K562 (cell line): Measurements from ENCODE around the gene C2orf81. TPM values are rescaled to one million over a fixed set of nuclear protein-coding genes. Genes with fewer than 3 reads are reported as not detected.

ENCODE experiments used
- ARID2 ChIP-seq: fragments of 450-650 bp; IDR thresholded peaks from 2 replicates; pipeline ENCODE4 v1.6.1; 2017; ENCODE audit warnings: antibody characterized with exemption, mild to moderate bottlenecking
- CBFA2T2 ChIP-seq: fragments of 450-650 bp; conservative IDR thresholded peaks from 2 replicates; pipeline ENCODE4 v1.6.1; 2017; ENCODE audit warnings: mild to moderate bottlenecking
- CREBBP ChIP-seq: IDR thresholded peaks from one replicate; pipeline ENCODE4 v1.6.1; 2012; ENCODE audit warnings: low read depth, mild to moderate bottlenecking, control low read depth, inconsistent platforms, low read length
- EHMT2 ChIP-seq: fragments of 450-650 bp; IDR thresholded peaks from 2 replicates; pipeline ENCODE4 v1.6.1; 2018; ENCODE audit warnings: antibody characterized with exemption
- MLLT1 ChIP-seq, 2 experiments: fragments of 450-650 bp; IDR thresholded peaks; 2 replicates each; pipeline ENCODE4 v1.6.1; 2016
- NEUROD1 ChIP-seq: fragments of 150-350 bp; IDR thresholded peaks from 2 replicates; pipeline ENCODE4 v1.6.1; 2014; ENCODE audit warnings: borderline replicate concordance, low read length, low read depth; ENCODE audit not compliant: partially characterized antibody
- NR2C2 ChIP-seq, 2 experiments: fragments of 200-800 bp in 1 of 2; sonication (Bioruptor generic) in 1 of 2; sonication (generic) in 1 of 2; formaldehyde crosslinking in 1 of 2; IDR thresholded peaks; 2 replicates each; pipeline versions ENCODE4 v1.6.1 to v1.8.0; 2016 to 2022; ENCODE audit warnings: mild to moderate bottlenecking in 1 of 2, missing compliant biosample characterization in 1 of 2, missing genetic modification characterization in 1 of 2, missing genetic modification reagents in 1 of 2
- PREB ChIP-seq: sonication (generic); formaldehyde crosslinking; IDR thresholded peaks from 2 replicates; pipeline ENCODE4 v1.8.1; 2023; ENCODE audit warnings: mild to moderate bottlenecking, missing genetic modification reagents
- PRMT5 ChIP-seq: sonication (generic); formaldehyde crosslinking; IDR thresholded peaks from 2 replicates; pipeline ENCODE4 v1.5.0; 2020; ENCODE audit warnings: missing genetic modification reagents
- THRA ChIP-seq: fragments of 450-650 bp; IDR thresholded peaks from 2 replicates; pipeline ENCODE4 v1.6.1; 2017; ENCODE audit warnings: mild to moderate bottlenecking, moderate library complexity
- polyA plus RNA-seq, 8 experiments: library from polyadenylated mRNA; depleted of rRNA in 4 of 8; stranded (reverse) in 5 of 8; unstranded in 3 of 8; fragments of >200 nt; fragmentation: Nextera tagmentation in 2 of 8; fragmentation: Illumina TruSeq in 1 of 8; extraction: Ambion mirVana in 2 of 8; extraction: Trizol in 1 of 8; gene quantifications; 2 replicates each; pipeline versions ENCODE4 v1.2.1 to v1.2.3, GENCODE V29; 2011 to 2014; ENCODE audit warnings: inconsistent platforms in 1 of 8, missing spikeins in 1 of 8
- total RNA-seq, 7 experiments: library from RNA; depleted of rRNA in 6 of 7; stranded (reverse); fragments of >200 nt in 6 of 7; fragmentation: Illumina TruSeq in 2 of 7; extraction: Trizol in 2 of 7; gene quantifications; 2 replicates each; pipeline versions ENCODE4 v1.2.1 to v1.2.3, GENCODE V29; 2011 to 2021; ENCODE audit warnings: low replicate concordance in 1 of 7
- TF ChIP-seq, protein P1 (sequence below): fragments of 450-650 bp; formaldehyde crosslinking; IDR thresholded peaks from 2 replicates; pipeline ENCODE4 v1.4.0; 2022; ENCODE audit warnings: missing genetic modification characterization
- TF ChIP-seq, protein P2 (sequence below), 3 experiments: fragments of 200-800 bp in 1 of 3; fragments of 250-450 bp in 1 of 3; fragments of 450-650 bp in 1 of 3; sonication (Bioruptor Pico) in 1 of 3; sonication (Bioruptor generic) in 1 of 3; formaldehyde crosslinking in 1 of 3; IDR thresholded peaks; 2 replicates each; pipeline versions ENCODE4 v1.6.1 to v1.8.0; 2016 to 2022; ENCODE audit warnings: mild to moderate bottlenecking in 2 of 3, missing genetic modification characterization in 2 of 3, missing compliant biosample characterization in 1 of 3, moderate library complexity in 1 of 3

The C2orf81 gene
- total and polyA plus RNA-seq, 9 of the 15 experiments (the other 6 are each of a cell fraction or from before 2014, with no cell fraction given) = 0.06 TPM; not detected in 8

DNA sequence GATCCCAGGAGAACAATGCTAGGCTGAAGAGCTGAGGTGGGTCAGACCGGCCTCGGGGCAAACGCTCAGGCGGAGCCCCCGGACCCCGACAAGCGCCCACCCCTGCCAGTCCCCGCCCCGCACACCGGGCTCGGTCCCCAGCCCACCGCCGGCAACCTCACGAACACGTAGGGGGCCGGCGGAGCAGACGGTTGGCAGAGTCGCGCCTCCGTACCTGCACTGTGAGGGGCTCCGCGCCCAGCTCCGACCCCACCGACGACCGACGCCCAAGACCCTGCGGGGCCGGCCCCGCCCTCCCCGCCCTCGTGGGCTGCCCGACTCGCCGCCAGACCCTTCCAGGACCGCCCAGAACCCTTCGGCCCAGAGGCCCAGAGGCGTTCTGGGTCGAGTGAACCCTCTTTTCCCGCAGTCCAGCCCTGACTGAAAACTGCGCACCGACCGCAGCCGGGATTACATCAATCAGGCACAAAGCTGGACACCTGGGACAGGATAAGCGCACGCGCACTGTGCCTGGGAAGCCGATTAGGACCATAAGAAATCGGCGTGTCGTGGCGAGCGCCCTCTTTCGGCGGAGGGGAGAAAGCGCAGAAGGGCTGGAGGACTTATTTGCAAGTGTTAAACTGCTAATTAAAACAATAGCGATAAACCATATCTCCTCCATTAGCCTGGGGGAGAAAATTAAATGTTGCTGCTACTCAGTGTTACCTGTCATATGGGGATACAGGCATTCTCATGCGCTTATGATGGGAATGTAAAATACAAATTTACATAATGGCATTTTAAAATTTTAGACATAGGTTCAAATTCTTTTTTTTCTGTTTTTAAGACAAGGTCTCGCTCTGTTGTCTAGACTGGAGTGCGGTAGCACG, 29.6 kb downstream of the C2orf81 start (continued):
- no peak for TF ChIP-seq THRA
- no peak for TF ChIP-seq CREBBP
- no peak for TF ChIP-seq PREB (CRISPR knock-in tag)
- TF ChIP-seq NEUROD1 = peak; percentile 61
- peak in 1 of 2 experiments; percentile 14; a peak in 1 of 4 replicates for TF ChIP-seq MLLT1 (IDR thresholded peaks at IDR 0.05)
- TF ChIP-seq PRMT5 = no peak
- TF ChIP-seq, protein P1, sequence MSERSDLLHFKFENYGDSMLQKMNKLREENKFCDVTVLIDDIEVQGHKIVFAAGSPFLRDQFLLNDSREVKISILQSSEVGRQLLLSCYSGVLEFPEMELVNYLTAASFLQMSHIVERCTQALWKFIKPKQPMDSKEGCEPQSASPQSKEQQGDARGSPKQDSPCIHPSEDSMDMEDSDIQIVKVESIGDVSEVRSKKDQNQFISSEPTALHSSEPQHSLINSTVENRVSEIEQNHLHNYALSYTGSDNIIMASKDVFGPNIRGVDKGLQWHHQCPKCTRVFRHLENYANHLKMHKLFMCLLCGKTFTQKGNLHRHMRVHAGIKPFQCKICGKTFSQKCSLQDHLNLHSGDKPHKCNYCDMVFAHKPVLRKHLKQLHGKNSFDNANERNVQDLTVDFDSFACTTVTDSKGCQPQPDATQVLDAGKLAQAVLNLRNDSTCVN (CRISPR knock-in tag) = 0 out of 2 replicates have a peak, but pooled peaks have one; percentile 38
- TF ChIP-seq, protein P2, sequence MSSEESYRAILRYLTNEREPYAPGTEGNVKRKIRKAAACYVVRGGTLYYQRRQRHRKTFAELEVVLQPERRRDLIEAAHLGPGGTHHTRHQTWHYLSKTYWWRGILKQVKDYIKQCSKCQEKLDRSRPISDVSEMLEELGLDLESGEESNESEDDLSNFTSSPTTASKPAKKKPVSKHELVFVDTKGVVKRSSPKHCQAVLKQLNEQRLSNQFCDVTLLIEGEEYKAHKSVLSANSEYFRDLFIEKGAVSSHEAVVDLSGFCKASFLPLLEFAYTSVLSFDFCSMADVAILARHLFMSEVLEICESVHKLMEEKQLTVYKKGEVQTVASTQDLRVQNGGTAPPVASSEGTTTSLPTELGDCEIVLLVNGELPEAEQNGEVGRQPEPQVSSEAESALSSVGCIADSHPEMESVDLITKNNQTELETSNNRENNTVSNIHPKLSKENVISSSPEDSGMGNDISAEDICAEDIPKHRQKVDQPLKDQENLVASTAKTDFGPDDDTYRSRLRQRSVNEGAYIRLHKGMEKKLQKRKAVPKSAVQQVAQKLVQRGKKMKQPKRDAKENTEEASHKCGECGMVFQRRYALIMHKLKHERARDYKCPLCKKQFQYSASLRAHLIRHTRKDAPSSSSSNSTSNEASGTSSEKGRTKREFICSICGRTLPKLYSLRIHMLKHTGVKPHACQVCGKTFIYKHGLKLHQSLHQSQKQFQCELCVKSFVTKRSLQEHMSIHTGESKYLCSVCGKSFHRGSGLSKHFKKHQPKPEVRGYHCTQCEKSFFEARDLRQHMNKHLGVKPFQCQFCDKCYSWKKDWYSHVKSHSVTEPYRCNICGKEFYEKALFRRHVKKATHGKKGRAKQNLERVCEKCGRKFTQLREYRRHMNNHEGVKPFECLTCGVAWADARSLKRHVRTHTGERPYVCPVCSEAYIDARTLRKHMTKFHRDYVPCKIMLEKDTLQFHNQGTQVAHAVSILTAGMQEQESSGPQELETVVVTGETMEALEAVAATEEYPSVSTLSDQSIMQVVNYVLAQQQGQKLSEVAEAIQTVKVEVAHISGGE (CRISPR knock-in tag; IDR thresholded peaks at IDR 0.05) = peak in 1 of 3 experiments; percentile 51; a peak in 1 of 6 replicates
- no peak for TF ChIP-seq CBFA2T2
- TF ChIP-seq NR2C2 (CRISPR knock-in tag; IDR thresholded peaks at IDR 0.05) = no peak
- no peak; the same call in 1 of the 2 replicates for TF ChIP-seq NR2C2 (tag; IDR thresholded peaks at IDR 0.05)
- no peak for TF ChIP-seq EHMT2
- TF ChIP-seq ARID2 = no peak
